ENCODE results near the gene PKD1.
A peak's percentile ranks its signal among the peaks of the same experiment; 100 is the strongest.

PKD1 gene

DNA sequence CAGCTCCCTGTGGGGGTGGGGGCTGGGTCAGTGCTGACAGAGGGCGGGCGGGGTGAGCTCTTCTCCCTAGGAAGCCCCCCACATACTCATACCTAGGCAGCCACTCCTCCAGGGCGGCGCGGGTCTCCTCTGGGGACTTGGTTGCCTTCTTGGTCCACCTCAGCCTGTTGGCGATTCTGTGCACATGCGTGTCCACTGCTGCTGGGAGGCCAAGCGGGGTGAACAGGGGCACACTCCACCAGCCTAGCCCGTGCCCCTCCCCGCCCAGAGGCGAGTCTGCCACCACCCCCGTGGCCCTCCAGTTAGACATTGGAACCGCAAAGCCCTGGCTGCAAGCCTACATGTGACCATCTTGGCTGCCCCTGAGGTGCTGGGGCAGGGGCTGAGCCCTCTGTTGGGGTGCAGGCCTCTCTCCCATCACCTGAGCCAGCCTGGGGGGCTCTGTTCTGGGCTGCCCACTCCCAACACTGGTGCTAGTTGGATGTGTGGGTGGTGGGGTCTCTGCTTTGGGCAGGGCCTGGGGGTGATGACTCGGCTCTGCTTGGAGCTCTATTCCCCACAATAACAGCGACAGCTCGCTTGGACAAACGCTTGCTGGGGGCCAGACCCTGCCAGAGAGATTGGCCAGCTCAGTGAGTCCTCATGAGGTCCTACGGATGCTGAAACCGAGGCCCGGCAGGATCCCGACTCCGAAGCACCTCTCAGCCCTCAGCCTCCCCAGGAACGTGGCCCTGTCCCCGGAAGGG is 95.5 kb downstream of the PKD1 start:
- TF ChIP-seq Cebpa-rat (IDR thresholded peaks at IDR 0.05) = no peak
- Histone ChIP-seq H3K4me1 (peaks cover 98% of the 10 kb centered on the region), H3K27ac (peak overlapping the region; percentile 82), H3K9ac (peak overlapping the region; percentile 69; the same call in 1 of the 2 replicates), H4K20me1 (no peaks in the 10 kb centered on the region), H3K4me3 (0 out of 2 replicates have a peak overlapping the region, but pooled peaks have one; percentile 29), H3K36me3 (peaks cover 13% of the 10 kb centered on the region), H3K9me3 (no peaks in the 10 kb centered on the region), H3K4me2 (peak overlapping the region; percentile 94), H3K27me3 (no peaks in the 10 kb centered on the region)

GRCh38 chr16:2039274-2040031 is 96.2 kb downstream of the PKD1 start:
- peak overlapping the region; percentile 82 for H3K27ac ChIP-seq

More at GRCh38 chr16:2039274-2040031, 96.2 kb downstream of the PKD1 start:
- Histone ChIP-seq H3K36me3 (peaks cover 13% of the 10 kb centered on the region), H3K27me3 (no peaks in the 10 kb centered on the region), H3K4me2 (peak overlapping the region; percentile 94), H3K4me1 (peaks cover 98% of the 10 kb centered on the region), H3K9ac (peak overlapping the region; percentile 69), H4K20me1 (no peaks in the 10 kb centered on the region), H3K4me3 (peak overlapping the region; percentile 29; the same call in 1 of the 2 replicates), H3K9me3 (no peaks in the 10 kb centered on the region)
- no peak for TF ChIP-seq Cebpa-rat (IDR thresholded peaks at IDR 0.05)

Measured in BLaER1 (cell line).